ENCODE data around the gene SLC10A3. TPM values are rescaled to one million over a fixed set of nuclear protein-coding genes. Genes with fewer than 3 reads are reported as not detected.

The SLC10A3 gene
- total RNA-seq, 1 donor from 2014 or later = 3.1 TPM

DNA sequence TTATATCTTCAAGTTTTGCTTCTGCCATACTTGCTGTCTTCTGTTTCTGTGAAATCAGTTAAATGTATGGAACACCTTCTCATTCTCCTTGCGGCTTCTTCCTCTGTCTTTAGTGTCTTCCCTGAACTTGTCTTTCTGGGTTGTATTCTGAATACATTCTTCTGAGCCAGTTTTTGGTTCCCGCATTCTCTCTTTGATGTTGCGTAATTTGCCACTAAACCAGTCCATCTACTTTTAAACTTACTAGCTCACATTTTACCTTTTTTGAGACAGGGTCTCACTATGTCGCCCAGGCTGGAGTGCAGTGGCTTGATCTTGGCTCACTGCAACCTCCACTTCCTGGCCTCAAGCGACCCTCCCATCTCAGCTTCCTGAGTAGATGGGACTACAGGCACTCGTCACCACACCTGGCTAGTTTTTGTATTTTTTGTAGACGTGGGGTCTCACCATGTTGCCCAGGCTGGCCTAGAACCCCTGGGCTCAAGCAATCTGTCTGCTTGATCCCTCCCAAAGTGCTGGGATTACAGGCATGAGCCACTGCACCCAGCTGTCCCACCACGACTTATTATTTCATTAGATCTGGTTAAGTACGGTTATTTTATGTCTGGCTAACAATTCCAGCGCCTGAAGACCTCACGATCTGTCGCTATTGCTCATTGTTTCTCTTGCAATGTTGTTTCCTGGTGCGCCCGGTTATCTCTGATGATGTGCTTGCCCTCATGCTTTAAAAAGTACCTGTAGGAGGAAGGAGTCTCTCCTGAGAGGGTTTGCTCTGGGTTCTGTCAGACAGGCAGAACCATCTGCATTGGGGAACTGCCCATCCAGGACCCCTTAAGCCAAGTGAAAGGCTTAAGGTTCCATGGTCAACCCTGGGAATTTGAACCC, 35.4 kb upstream of the SLC10A3 start:
- Histone ChIP-seq H3K27me3 (ENCODE audit: control insufficient read depth in 3 of 3, insufficient read depth in 3 of 3, low read length in 3 of 3) (no peaks in the 10 kb centered on the region), H3K9me3 (ENCODE audit: control insufficient read depth in 3 of 3, low read length in 3 of 3) (no peaks in the 10 kb centered on the region), H3K4me1 (ENCODE audit: control insufficient read depth in 3 of 3, insufficient read depth in 3 of 3, low read length in 3 of 3) (peaks cover 8 to 9% (median 8%) of the 10 kb centered on the region in 3 donors), H3K9ac (ENCODE audit: low read depth in 1 of 3, low read length in 3 of 3) (no peak overlapping the region), H3K36me3 (ENCODE audit: control insufficient read depth in 3 of 3, insufficient read depth in 3 of 3, low read length in 3 of 3) (no peaks in the 10 kb centered on the region), H3K27ac (ENCODE audit: low read depth, low read length) (no peak overlapping the region), H3K4me3 (ENCODE audit: low read length in 3 of 3) (no peak overlapping the region)

DNA sequence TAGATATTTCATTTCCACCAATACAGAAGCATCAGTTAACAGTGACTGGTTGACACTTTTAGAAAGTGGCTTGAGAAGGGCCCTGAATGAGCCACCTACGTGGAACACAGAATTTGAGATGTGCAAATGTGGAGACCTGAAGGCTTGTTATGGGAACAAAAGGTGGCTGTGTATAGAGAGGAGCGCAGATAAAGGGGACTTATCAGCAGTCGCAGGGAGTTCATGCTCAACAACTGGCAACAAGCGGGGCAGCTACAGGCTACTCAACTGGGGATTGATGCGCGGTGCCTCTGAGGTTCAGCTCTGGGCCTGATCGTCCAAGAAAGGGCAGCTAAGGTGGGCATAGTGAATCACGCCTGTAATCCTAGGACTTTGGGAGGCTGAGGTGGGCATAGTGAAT, 29.0 kb upstream of the SLC10A3 start:
- H3K9me3 ChIP-seq (ENCODE audit: control insufficient read depth in 3 of 3, low read length in 3 of 3) = no peaks in the 10 kb centered on the region
- no peaks in the 10 kb centered on the region for H3K36me3 ChIP-seq (ENCODE audit: control insufficient read depth in 3 of 3, insufficient read depth in 3 of 3, low read length in 3 of 3)
- no peak overlapping the region for H3K4me3 ChIP-seq (ENCODE audit: low read length in 3 of 3)
- no peak overlapping the region for H3K9ac ChIP-seq (ENCODE audit: low read depth in 1 of 3, low read length in 3 of 3)
- no peaks in the 10 kb centered on the region for H3K27me3 ChIP-seq (ENCODE audit: control insufficient read depth in 3 of 3, insufficient read depth in 3 of 3, low read length in 3 of 3)
- peaks cover 11 to 16% (median 13%) of the 10 kb centered on the region in 3 donors for H3K4me1 ChIP-seq (ENCODE audit: control insufficient read depth in 3 of 3, insufficient read depth in 3 of 3, low read length in 3 of 3)
- H3K27ac ChIP-seq (ENCODE audit: low read depth, low read length) = no peak overlapping the region

DNA sequence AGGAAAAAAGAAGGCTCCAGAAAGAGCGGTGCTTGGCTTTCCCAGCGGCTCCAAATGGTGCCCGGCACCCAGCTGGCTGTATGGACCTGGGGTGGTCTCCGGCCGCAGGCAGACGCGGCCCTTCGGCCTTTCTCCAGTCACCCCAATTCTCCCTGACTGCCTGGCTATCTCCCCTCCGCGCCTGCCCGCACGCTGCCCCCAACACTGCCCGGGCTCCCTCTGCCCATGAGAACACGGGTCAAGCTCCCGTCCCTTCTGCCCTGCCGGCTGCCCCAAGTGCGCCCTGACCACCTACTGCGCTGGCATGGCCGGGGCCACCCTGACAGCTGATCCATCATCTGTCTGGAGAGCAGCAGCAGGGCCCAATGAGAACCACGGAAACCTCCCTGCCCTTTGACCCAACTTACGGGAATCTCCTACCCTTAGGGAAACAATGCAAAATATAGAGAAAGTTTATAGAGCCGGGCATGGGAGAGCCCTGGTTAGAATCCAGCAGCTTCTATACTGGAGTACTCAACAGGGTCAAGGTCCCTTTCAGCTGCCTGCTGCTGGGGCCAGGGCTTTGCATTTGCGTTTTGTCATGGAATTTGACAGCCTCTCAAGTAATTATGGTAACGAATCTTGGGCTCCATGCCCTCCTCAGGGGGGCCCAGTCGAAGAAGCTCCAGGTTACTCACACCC, 26.8 kb upstream of the SLC10A3 start:
- Histone ChIP-seq H3K36me3 (ENCODE audit: control insufficient read depth in 3 of 3, insufficient read depth in 3 of 3, low read length in 3 of 3) (no peaks in the 10 kb centered on the region), H3K9ac (ENCODE audit: low read depth in 1 of 3, low read length in 3 of 3) (peak overlapping the region in 2 of 3 donors; percentile 55 to 85), H3K4me3 (ENCODE audit: low read length in 3 of 3) (peak overlapping the region; percentile 76 to 80 (median 79)), H3K9me3 (ENCODE audit: control insufficient read depth in 3 of 3, low read length in 3 of 3) (no peaks in the 10 kb centered on the region), H3K27ac (ENCODE audit: low read depth, low read length) (peak overlapping the region; percentile 80), H3K27me3 (ENCODE audit: control insufficient read depth in 3 of 3, insufficient read depth in 3 of 3, low read length in 3 of 3) (no peaks in the 10 kb centered on the region), H3K4me1 (ENCODE audit: control insufficient read depth in 3 of 3, insufficient read depth in 3 of 3, low read length in 3 of 3) (peaks cover 11 to 16% (median 13%) of the 10 kb centered on the region in 3 donors)

DNA sequence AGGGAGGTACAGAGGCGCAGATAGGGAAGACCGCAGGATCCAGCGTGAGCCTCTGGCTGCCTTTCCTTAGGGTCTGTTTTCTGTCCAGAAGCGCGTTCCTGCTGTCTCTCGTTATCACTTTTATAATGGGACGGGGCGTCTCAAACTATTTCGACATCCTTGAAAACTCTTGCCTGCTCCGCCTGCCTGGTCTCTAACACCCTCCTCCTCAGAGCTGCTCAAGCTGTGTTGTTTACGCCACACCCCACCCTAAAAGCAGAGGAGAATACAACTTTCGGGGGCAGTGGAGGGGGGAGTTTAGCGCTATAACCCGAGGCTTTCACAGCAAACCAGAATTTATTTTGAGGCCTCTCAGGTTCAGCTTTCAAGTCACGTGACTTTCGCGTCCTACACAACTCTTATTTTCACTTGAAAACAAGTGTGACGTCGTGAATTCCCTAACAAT, 26.2 kb upstream of the SLC10A3 start:
- peak overlapping the region; percentile 55 to 86 (median 85) for H3K9ac ChIP-seq (ENCODE audit: low read depth in 1 of 3, low read length in 3 of 3)
- no peaks in the 10 kb centered on the region for H3K9me3 ChIP-seq (ENCODE audit: control insufficient read depth in 3 of 3, low read length in 3 of 3)
- H3K27me3 ChIP-seq (ENCODE audit: control insufficient read depth in 3 of 3, insufficient read depth in 3 of 3, low read length in 3 of 3) = no peaks in the 10 kb centered on the region
- H3K4me3 ChIP-seq (ENCODE audit: low read length in 3 of 3) = peak overlapping the region; percentile 76 to 80 (median 79)
- no peaks in the 10 kb centered on the region for H3K36me3 ChIP-seq (ENCODE audit: control insufficient read depth in 3 of 3, insufficient read depth in 3 of 3, low read length in 3 of 3)
- H3K27ac ChIP-seq (ENCODE audit: low read depth, low read length) = peak overlapping the region; percentile 80
- H3K4me1 ChIP-seq (ENCODE audit: control insufficient read depth in 3 of 3, insufficient read depth in 3 of 3, low read length in 3 of 3) = peaks cover 11 to 16% (median 13%) of the 10 kb centered on the region in 3 donors

DNA sequence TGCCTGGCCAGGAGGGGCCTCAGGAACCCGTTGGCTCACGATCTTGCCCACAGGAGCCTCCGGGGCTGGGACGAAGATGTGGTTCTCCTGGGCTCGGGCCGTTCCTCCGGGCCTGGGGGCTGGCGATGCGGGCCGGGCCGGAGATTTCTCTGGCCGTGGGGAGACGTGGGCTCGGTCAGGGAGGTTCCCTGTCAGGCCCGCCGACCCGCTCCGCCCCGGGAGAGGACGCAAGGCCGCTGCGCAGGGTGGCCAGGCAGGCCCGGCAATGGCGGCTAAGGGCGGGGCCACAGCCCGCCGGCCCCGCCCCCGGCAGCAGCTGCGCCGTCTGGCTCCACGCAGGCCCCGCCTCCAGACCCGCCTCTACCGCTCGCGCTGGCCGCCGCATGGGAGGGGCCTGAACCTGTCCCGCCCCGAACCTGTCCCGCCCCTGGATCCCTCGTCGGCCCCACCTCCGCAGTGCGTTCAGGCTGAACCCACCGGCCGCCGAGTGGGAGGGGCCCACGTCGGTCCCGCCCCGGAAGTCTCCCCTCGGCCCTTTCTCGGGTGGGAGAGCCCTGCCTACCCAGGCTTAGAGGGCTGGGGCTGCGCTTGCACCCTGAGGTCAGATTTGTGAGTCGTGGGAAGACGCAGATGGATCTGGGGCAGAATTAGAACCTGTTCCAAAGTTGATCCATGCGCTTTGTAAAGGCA, 25.7 kb upstream of the SLC10A3 start, which contains the start of gene FAM3A:
Gene FAM3A, minus strand, starts transcription at position 267 of the 690 bp plus-strand sequence. CDS start 460 bp downstream, outside the sequence.
- Histone ChIP-seq H3K9ac (ENCODE audit: low read depth in 1 of 3, low read length in 3 of 3) (peak within 1 kb of the TSS; percentile 86 to 88 (median 87)), H3K4me3 (ENCODE audit: low read length in 3 of 3) (peak within 1 kb of the TSS; percentile 79 to 82 (median 79)), H3K9me3 (ENCODE audit: control insufficient read depth in 3 of 3, low read length in 3 of 3) (no peaks in the 10 kb centered on the region), H3K27ac (ENCODE audit: low read depth, low read length) (peak within 1 kb of the TSS; percentile 91), H3K4me1 (ENCODE audit: control insufficient read depth in 3 of 3, insufficient read depth in 3 of 3, low read length in 3 of 3) (peaks cover 11 to 16% (median 13%) of the 10 kb centered on the region in 3 donors), H3K36me3 (ENCODE audit: control insufficient read depth in 3 of 3, insufficient read depth in 3 of 3, low read length in 3 of 3) (no peaks in the 10 kb centered on the region), H3K27me3 (ENCODE audit: control insufficient read depth in 3 of 3, insufficient read depth in 3 of 3, low read length in 3 of 3) (no peaks in the 10 kb centered on the region)

DNA sequence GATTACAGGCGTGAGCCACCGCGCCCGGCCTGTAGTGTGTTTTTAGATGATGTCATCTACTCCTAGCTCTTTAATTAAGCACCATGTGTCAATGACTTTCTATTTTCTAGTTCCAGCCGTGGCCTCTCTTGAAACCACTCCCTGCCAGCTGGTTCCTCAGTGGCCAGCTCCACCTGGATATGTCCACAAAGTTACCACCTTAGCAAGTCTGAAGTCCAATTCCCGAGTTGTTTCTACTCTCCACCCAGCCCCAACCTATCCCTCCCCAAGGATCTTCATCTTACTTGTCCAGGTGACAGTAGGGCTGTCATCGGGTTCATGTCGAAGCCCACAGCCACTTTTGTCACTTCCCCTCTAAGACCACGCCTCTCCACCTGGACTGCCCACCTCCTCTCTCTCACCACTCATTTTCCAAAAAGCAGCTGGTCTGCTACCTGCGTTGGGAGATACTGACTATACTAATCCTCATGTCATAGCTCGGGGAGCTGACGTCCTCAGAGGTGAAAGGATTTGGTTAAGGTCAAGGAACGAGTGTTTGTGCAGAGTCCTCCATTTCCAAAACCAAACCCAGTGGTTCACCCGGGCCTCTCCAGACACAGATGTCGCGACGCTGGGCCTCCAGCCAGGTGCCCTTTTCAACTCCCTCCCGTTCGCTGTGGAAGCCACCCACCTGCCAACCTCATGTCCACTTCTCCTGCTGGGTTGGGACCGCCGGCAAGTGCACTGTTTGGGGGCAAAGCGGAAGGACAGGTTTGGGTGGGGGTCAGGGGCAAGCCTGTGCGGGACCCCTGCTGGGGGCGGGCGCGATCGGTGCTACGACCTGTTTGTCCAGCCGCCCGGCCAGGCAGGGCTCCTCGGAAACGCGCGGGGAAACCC, 24.9 kb upstream of the SLC10A3 start:
- Histone ChIP-seq H3K4me1 (ENCODE audit: control insufficient read depth in 3 of 3, insufficient read depth in 3 of 3, low read length in 3 of 3) (peaks cover 11 to 16% (median 13%) of the 10 kb centered on the region in 3 donors), H3K27me3 (ENCODE audit: control insufficient read depth in 3 of 3, insufficient read depth in 3 of 3, low read length in 3 of 3) (no peaks in the 10 kb centered on the region), H3K4me3 (ENCODE audit: low read length in 3 of 3) (peak overlapping the region; percentile 78 to 82 (median 79)), H3K36me3 (ENCODE audit: control insufficient read depth in 3 of 3, insufficient read depth in 3 of 3, low read length in 3 of 3) (no peaks in the 10 kb centered on the region), H3K27ac (ENCODE audit: low read depth, low read length) (peak overlapping the region; percentile 91), H3K9ac (ENCODE audit: low read depth in 1 of 3, low read length in 3 of 3) (peak overlapping the region; percentile 84 to 88 (median 87)), H3K9me3 (ENCODE audit: control insufficient read depth in 3 of 3, low read length in 3 of 3) (no peaks in the 10 kb centered on the region)

DNA sequence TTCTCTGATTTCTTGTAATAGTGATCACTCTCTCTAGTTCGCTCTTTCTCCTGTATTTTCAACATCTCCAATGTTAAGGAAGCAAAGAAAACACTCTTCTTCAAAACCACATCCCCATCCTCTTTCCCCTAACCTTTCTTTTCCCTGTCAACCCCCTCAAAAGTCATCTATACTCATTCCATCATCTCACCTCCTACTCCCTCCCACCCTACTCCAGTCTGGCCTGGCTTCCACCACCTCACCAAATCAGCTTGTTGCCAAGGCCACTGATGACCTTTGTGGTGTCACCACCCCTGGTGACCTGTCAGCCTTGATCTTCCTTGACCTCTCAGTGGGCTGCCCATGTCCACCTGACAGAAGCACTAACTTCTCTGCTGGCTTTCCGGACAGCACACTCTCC, 23.3 kb upstream of the SLC10A3 start:
- Histone ChIP-seq H3K27me3 (ENCODE audit: control insufficient read depth in 3 of 3, insufficient read depth in 3 of 3, low read length in 3 of 3) (no peaks in the 10 kb centered on the region), H3K27ac (ENCODE audit: low read depth, low read length) (no peak overlapping the region)

DNA sequence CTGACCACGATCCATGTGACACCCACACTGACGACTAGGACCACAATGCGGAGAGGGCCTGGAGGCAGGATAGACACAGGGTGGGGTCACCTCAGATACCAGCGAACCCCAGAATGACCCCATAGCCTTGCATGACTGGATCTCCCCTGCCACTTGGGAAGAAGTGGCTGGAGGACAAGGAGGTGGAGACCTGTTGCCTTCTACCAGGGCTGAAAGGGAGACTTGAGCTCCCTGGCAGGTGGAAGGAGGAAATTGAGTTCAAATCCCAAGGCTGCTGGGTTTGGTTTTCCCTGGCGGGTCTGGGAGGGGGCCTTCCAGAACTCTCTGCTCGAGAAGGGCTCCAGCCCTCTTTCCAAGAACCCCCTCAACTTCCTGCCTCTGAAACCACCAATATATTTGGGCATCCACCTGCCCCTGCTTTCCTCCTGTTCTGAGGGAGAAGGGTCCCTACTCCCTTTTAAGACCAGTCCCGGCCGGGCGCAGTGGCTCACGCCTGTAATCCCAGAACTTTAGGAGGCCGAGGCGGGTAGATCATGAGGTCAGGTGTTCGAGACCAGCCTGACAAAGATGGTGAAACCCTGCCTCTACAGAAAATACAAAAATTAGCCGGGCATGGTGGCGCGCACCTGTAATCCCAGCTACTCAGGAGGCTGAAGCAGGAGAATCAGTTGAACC, 22.6 kb upstream of the SLC10A3 start:
- Histone ChIP-seq H3K4me1 (ENCODE audit: control insufficient read depth in 3 of 3, insufficient read depth in 3 of 3, low read length in 3 of 3) (peaks cover 11 to 16% (median 13%) of the 10 kb centered on the region in 3 donors), H3K9me3 (ENCODE audit: control insufficient read depth in 3 of 3, low read length in 3 of 3) (no peaks in the 10 kb centered on the region), H3K4me3 (ENCODE audit: low read length in 3 of 3) (no peak overlapping the region), H3K36me3 (ENCODE audit: control insufficient read depth in 3 of 3, insufficient read depth in 3 of 3, low read length in 3 of 3) (peaks cover 4 to 9% (median 8%) of the 10 kb centered on the region in 3 donors), H3K27me3 (ENCODE audit: control insufficient read depth in 3 of 3, insufficient read depth in 3 of 3, low read length in 3 of 3) (no peaks in the 10 kb centered on the region), H3K9ac (ENCODE audit: low read depth in 1 of 3, low read length in 3 of 3) (no peak overlapping the region), H3K27ac (ENCODE audit: low read depth, low read length) (no peak overlapping the region)

More for the DNA sequence above, 23.3 kb upstream of the SLC10A3 start:
- H3K4me1 ChIP-seq (ENCODE audit: control insufficient read depth in 3 of 3, insufficient read depth in 3 of 3, low read length in 3 of 3) = peaks cover 11 to 16% (median 13%) of the 10 kb centered on the region in 3 donors
- H3K9me3 ChIP-seq (ENCODE audit: control insufficient read depth in 3 of 3, low read length in 3 of 3) = no peaks in the 10 kb centered on the region
- H3K4me3 ChIP-seq (ENCODE audit: low read length in 3 of 3) = no peak overlapping the region
- peaks cover 2 to 6% (median 4%) of the 10 kb centered on the region in 3 donors for H3K36me3 ChIP-seq (ENCODE audit: control insufficient read depth in 3 of 3, insufficient read depth in 3 of 3, low read length in 3 of 3)
- H3K9ac ChIP-seq (ENCODE audit: low read depth in 1 of 3, low read length in 3 of 3) = no peak overlapping the region
